Measurements from ENCODE around the gene IMMP1L. TPM values are rescaled to one million over a fixed set of nuclear protein-coding genes. Genes with fewer than 3 reads are reported as not detected.

Gene IMMP1L
- total and polyA plus RNA-seq, 2 of the 8 experiments (the other 6 are each of a cell fraction or from before 2014, with no cell fraction given), result 27.4 to 47.7 TPM

GRCh38 chr11:31397239-31397834 lies 112.1 kb downstream of the IMMP1L start:
- FAIRE-seq (no peak), DNase-seq (ENCODE audit: low read depth in 1 of 2, low spot score in 2 of 2) (no peak)
- H2BK15ac ChIP-seq (ENCODE audit: low read length), result no peak overlapping the region
- H3K79me2 ChIP-seq (ENCODE audit: control insufficient read depth in 1 of 2, insufficient read depth in 2 of 2, low read length in 2 of 2), result no peaks in the 10 kb centered on the region
- no peak overlapping the region for H3K23ac ChIP-seq (ENCODE audit: insufficient read length)
- H4K5ac ChIP-seq (ENCODE audit: insufficient read length, low read depth, low read length), result no peak overlapping the region
- H4K91ac ChIP-seq (replicated peaks; ENCODE audit: insufficient read length, low read length), result no peak overlapping the region
- H3K18ac ChIP-seq (ENCODE audit: extremely low read depth, low read length), result no peak overlapping the region
- no peaks in the 10 kb centered on the region for H3K79me1 ChIP-seq (ENCODE audit: low read depth, low read length)
- no peak overlapping the region for H2AK5ac ChIP-seq (ENCODE audit: low read depth, low read length)
- H3K14ac ChIP-seq (ENCODE audit: insufficient read length), result no peak overlapping the region
- no peak overlapping the region for H2AFZ ChIP-seq (ENCODE audit: low read length)
- H3K56ac ChIP-seq (replicated peaks; ENCODE audit: insufficient read length, low read depth, low read length), result no peak overlapping the region
- POLR2A ChIA-PET (ENCODE audit: partially characterized antibody), result no interaction called here
- CTCF ChIA-PET (ENCODE audit: partially characterized antibody), result interaction anchor here (0.6 to 2.6 kb wide), 16 partner anchors 10 to 779 kb away, joined by 3 to 11 read pairs (median 4); no protein-coding TSS in a partner anchor
- WGBS, 2 experiments (ENCODE audit: extremely low coverage in 1 of 2, insufficient coverage in 1 of 2, insufficient read length in 1 of 2, insufficient replicate concordance in 2 of 2, low coverage in 1 of 2, low lambda C conversion rate in 2 of 2, missing lambda C conversion rate in 1 of 2), result 58% methylated on average over 5 of the region's 5 CpGs; no CpG with 5 or more reads in 1 of the 2 experiments
- no peaks in the 10 kb centered on the region for H3K4me1 ChIP-seq (replicated peaks in 1 of 4; ENCODE audit: control insufficient read depth in 3 of 4, insufficient read depth in 4 of 4, low read length in 3 of 4)
- no peak overlapping the region for H3K4ac ChIP-seq (replicated peaks; ENCODE audit: insufficient read length, low read depth, low read length)
- peaks cover 0 to 7% (median 0%) of the 10 kb centered on the region in 4 experiments; a peak in 2 of 8 replicates for H3K36me3 ChIP-seq (ENCODE audit: control insufficient read depth in 2 of 4, insufficient read depth in 4 of 4, low read length in 3 of 4)
- no peak overlapping the region for H2BK20ac ChIP-seq (ENCODE audit: low read length)
- H4K8ac ChIP-seq (ENCODE audit: extremely low read depth, insufficient read depth, low read length), result no peak overlapping the region
- no peaks in the 10 kb centered on the region for H3K23me2 ChIP-seq (ENCODE audit: low read depth, low read length)
- no peak overlapping the region for H2BK5ac ChIP-seq (ENCODE audit: low read depth, low read length)
- H3K9me3 ChIP-seq (ENCODE audit: insufficient read depth in 2 of 2, low read depth in 1 of 2, low read length in 1 of 2), result peaks cover 0 to 2% of the 10 kb centered on the region in 2 experiments; a peak in 1 of 4 replicates
- no peak overlapping the region for H2BK120ac ChIP-seq (replicated peaks; ENCODE audit: low read depth, low read length)
- no peaks in the 10 kb centered on the region for H3K27me3 ChIP-seq (replicated peaks in 1 of 4; ENCODE audit: control insufficient read depth in 3 of 4, extremely low read depth in 1 of 4, insufficient read depth in 3 of 4, low read length in 3 of 4)
- H2BK12ac ChIP-seq (ENCODE audit: low read depth, low read length), result no peak overlapping the region
- no peak overlapping the region for H3K27ac ChIP-seq (ENCODE audit: low read depth, low read length)
- H3K9ac ChIP-seq (replicated peaks in 1 of 4; ENCODE audit: extremely low read depth in 1 of 4, low read depth in 3 of 4, low read length in 3 of 4), result no peak overlapping the region
- H3K4me2 ChIP-seq (ENCODE audit: insufficient read depth in 1 of 2, low read depth in 2 of 2, low read length in 2 of 2), result no peak overlapping the region
- no peaks in the 10 kb centered on the region for H4K20me1 ChIP-seq (replicated peaks in 1 of 2; ENCODE audit: control insufficient read depth in 1 of 2, insufficient read depth in 2 of 2, low read length in 2 of 2)
- H3K4me3 ChIP-seq (ENCODE audit: extremely low read depth in 1 of 4, insufficient read depth in 2 of 4, low read depth in 3 of 4, low read length in 4 of 4), result no peak overlapping the region
- peak in 1 of 2 experiments; percentile 78 for TF ChIP-seq RAD21 (IDR thresholded peaks at IDR 0.05 in 1 of 2, conservative IDR thresholded peaks at IDR 0.05 in 1 of 2; ENCODE audit: low read depth in 2 of 2, low read length in 2 of 2)
- no peak for TF ChIP-seq TEAD4 (IDR thresholded peaks at IDR 0.05; ENCODE audit: low read depth, low read length)
- TF ChIP-seq CHD1 (IDR thresholded peaks at IDR 0.05; ENCODE audit: low read depth, low read length), result no peak
- TF ChIP-seq SRF (IDR thresholded peaks at IDR 0.05; ENCODE audit: low read depth, low read length), result no peak
- TF ChIP-seq JUND (IDR thresholded peaks at IDR 0.05; ENCODE audit: low read length), result no peak
- peak in 2 of 3 experiments; percentile 42 to 62; a peak in 2 of 4 replicates for TF ChIP-seq CTCF (IDR thresholded peaks at IDR 0.05; ENCODE audit: control extremely low read depth in 1 of 3, insufficient read depth in 1 of 3, low read depth in 1 of 3, low read length in 3 of 3)
- no peak for TF ChIP-seq CBX8 (IDR thresholded peaks at IDR 0.05; ENCODE audit: borderline replicate concordance, low read depth, low read length)
- TF ChIP-seq SP1 (IDR thresholded peaks at IDR 0.05; ENCODE audit: low read depth, low read length), result no peak
- TF ChIP-seq NRF1 (IDR thresholded peaks at IDR 0.05; ENCODE audit: low read depth, low read length), result no peak
- TF ChIP-seq TCF12 (IDR thresholded peaks at IDR 0.05; ENCODE audit: low read depth, low read length), result no peak
- TF ChIP-seq CEBPB (IDR thresholded peaks at IDR 0.05; ENCODE audit: low read depth, low read length), result no peak

Data from H1 (cell line).